GM12864 (cell line): Measurements from ENCODE around the gene IFIT3.
"Not testable (repeated sequence)": the region's sequence is repeated elsewhere in the genome, so short reads cannot be mapped to it uniquely, and the experiment has no call there.

Source experiments
- DNase-seq: peaks from one replicate; pipeline ENCODE4 v3.0.0-alpha.2; 2011; ENCODE audit warnings: low read depth
- H3K4me3 ChIP-seq: 2 replicates; pipeline ENCODE4 v1.5.1; 2011; ENCODE audit warnings: mild to moderate bottlenecking, low read depth, low read length, control low read depth
- CTCF ChIP-seq: IDR thresholded peaks from 2 replicates; pipeline ENCODE4 v1.5.1; 2011; ENCODE audit warnings: low read depth, mild to moderate bottlenecking, moderate library complexity, low read length, control low read depth, inconsistent platforms; ENCODE audit errors: missing control alignments

Gene IFIT3

GRCh38 chr10:89283025-89283935, 44.5 kb upstream of the IFIT3 start:
- H3K4me3 ChIP-seq = no peak overlapping the region
- DNase-seq = no peak

GRCh38 chr10:89283936-89284475, 43.8 kb upstream of the IFIT3 start:
- no peak overlapping the region for H3K4me3 ChIP-seq
- no peak for DNase-seq
- no peak for TF ChIP-seq CTCF

More at GRCh38 chr10:89283025-89283935, 44.5 kb upstream of the IFIT3 start:
- no peak for TF ChIP-seq CTCF

DNA sequence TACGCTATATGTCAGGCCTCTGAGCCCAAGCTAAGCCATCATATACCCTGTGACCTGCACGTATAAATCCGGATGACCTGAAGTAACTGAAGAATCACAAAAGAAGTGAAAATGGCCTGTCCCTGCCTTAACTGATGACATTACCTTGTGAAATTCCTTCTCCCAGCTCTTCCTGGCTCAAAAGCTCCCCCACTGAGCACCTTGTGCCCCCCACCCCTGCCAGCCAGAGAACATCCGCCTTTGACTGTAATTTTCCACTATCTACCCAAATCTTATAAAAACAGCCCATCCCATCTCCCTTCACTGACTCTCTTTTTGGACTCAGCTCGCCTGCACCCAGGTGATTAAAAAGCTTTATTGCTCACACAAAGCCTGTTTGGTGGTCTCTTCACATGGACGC, 43.1 kb upstream of the IFIT3 start:
- DNase-seq, H3K4me3 ChIP-seq: not testable (repeated sequence)

DNA sequence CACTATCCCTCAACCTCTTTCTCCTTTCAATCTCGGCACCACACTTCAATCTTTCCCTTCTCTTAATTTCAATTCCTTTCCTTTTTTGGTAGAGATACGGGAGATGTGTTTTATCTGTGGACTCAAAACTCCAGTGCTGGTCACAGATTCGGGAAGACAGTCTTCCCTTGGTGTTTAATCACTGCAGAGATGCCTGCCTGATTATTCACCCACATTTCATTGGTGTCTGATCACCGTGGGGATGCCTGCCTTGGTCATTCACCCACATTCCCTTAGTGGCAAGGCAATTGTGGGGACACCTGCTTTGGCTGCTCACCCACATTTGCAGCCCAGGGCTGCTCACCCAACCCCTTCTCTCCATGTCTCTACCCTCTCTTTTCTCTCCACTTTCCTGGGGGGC, 42.5 kb upstream of the IFIT3 start:
- not testable (repeated sequence) for DNase-seq, H3K4me3 ChIP-seq

GRCh38 chr10:89294721-89295239, 33.0 kb upstream of the IFIT3 start:
- TF ChIP-seq CTCF = no peak
- no peak overlapping the region for H3K4me3 ChIP-seq
- no peak for DNase-seq

- no peak overlapping the region for H3K4me3 ChIP-seq
- no peak for DNase-seq
- TF ChIP-seq CTCF = no peak
Observed at GRCh38 chr10:89295597-89295996, 32.2 kb upstream of the IFIT3 start.

- H3K4me3 ChIP-seq = no peak overlapping the region
- DNase-seq = peak; percentile 8
- no peak for TF ChIP-seq CTCF
Observed at GRCh38 chr10:89296220-89296648, 31.6 kb upstream of the IFIT3 start.

DNA sequence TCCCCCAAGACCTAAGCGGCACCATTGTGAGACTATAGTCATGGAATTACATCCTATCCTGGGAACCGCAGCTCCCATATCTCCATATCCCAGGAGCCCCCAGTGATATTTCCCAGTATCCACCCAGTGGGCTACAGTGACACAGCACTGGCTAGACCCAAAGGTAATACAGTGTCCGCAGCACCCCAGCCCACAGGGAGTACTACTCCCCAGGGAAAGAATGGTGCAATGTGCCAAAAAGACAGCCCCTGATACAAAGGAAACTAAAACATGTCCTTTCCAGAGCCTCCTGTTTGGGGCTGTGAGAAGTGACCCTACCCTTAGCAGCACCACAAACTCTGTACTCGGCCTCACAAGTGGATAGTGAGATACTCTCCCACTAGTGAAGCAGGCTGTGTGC, 30.4 kb upstream of the IFIT3 start:
- H3K4me3 ChIP-seq = no peak overlapping the region
- no peak for DNase-seq
- TF ChIP-seq CTCF = no peak
